ENCODE measurements around the gene PDX1.

GRCh38 chr13:27896726-27897125, 23.1 kb upstream of the PDX1 start:
- TF ChIP-seq RAD21 (CRISPR knock-in tag; IDR thresholded peaks at IDR 0.05): no peak
- no peak for TF ChIP-seq CEBPB (IDR thresholded peaks at IDR 0.05; ENCODE audit: borderline replicate concordance, low read depth, low read length)
